PC-9 (cell line): Measurements from ENCODE around the gene AKAP13. TPM values are rescaled to one million over a fixed set of nuclear protein-coding genes. Genes with fewer than 3 reads are reported as not detected.

Source experiments
- BruUV-seq: library from RNA; stranded (reverse); fragments of 400-500 nt; replicated peaks from 2 replicates; lab custom pipeline; 2021; lab: Mats Ljungman, UMichigan
- CTCF ChIA-PET: fragments of 300-600 bp; sonication (Branson Sonifier 250); formaldehyde crosslinking; loops from one replicate; lab custom pipeline; 2022; ENCODE audit warnings: antibody characterized with exemption; lab: Charles Lee
- POLR2A ChIA-PET: fragments of 300-600 bp; sonication (Branson Sonifier 250); formaldehyde crosslinking; loops from one replicate; lab custom pipeline; 2022; ENCODE audit warnings: antibody characterized with exemption; ENCODE audit not compliant: unreplicated experiment; lab: Charles Lee
- DNase-seq, 2 experiments: peaks; one replicate each; pipeline versions ENCODE4 v3.0.0 to v3.0.0-alpha.2; 2015 to 2022; ENCODE audit warnings: mixed read lengths in 1 of 2
- H2AFZ ChIP-seq: fragments of 200-600 bp; sonication (generic); 2 replicates; pipeline ENCODE4 v1.8.1; 2017; ENCODE audit warnings: antibody characterized with exemption
- H3F3A ChIP-seq: fragments of 200-600 bp; sonication (generic); 2 replicates; pipeline ENCODE4 v1.8.1; 2017; ENCODE audit warnings: antibody characterized with exemption, mild to moderate bottlenecking, low read depth; ENCODE audit not compliant: insufficient read depth
- H3K27ac ChIP-seq: fragments of 200-600 bp; sonication (generic); 2 replicates; pipeline ENCODE4 v1.6.1; 2016; ENCODE audit warnings: mixed run types
- H3K27me3 ChIP-seq: fragments of 200-600 bp; sonication (generic); 2 replicates; pipeline ENCODE4 v1.6.1; 2016; ENCODE audit warnings: low read depth, mixed run types; ENCODE audit not compliant: insufficient read depth
- H3K36me3 ChIP-seq: fragments of 200-600 bp; sonication (generic); 2 replicates; pipeline ENCODE4 v1.6.1; 2016; ENCODE audit warnings: low read depth, mixed run types
- H3K4me1 ChIP-seq: fragments of 200-600 bp; sonication (generic); replicated peaks from 2 replicates; pipeline ENCODE4 v1.6.1; 2016; ENCODE audit warnings: mixed run types; ENCODE audit not compliant: insufficient read depth
- H3K4me2 ChIP-seq: fragments of 200-600 bp; sonication (generic); 2 replicates; pipeline ENCODE4 v1.6.1; 2017; ENCODE audit warnings: mixed run types
- H3K4me3 ChIP-seq: fragments of 200-600 bp; sonication (generic); 2 replicates; pipeline ENCODE4 v1.6.1; 2016; ENCODE audit warnings: mixed run types
- H3K79me2 ChIP-seq: fragments of 200-600 bp; sonication (generic); 2 replicates; pipeline ENCODE4 v1.6.1; 2017; ENCODE audit warnings: low read depth, mixed run types
- H3K9me2 ChIP-seq: fragments of 200-600 bp; sonication (generic); 2 replicates; pipeline ENCODE4 v1.8.1; 2017; ENCODE audit warnings: mild to moderate bottlenecking; ENCODE audit not compliant: insufficient read depth
- H3K9me3 ChIP-seq: fragments of 200-600 bp; sonication (generic); 2 replicates; pipeline ENCODE4 v1.8.1; 2016; ENCODE audit warnings: low read depth; ENCODE audit not compliant: insufficient read depth
- H4K20me1 ChIP-seq: fragments of 200-600 bp; sonication (generic); 2 replicates; pipeline ENCODE4 v1.8.1; 2017; ENCODE audit not compliant: insufficient read depth
- CTCF ChIP-seq: fragments of 200-600 bp; sonication (generic); conservative IDR thresholded peaks from 2 replicates; pipeline ENCODE4 v1.6.1; 2017; ENCODE audit warnings: mixed run types, antibody characterized with exemption, mild to moderate bottlenecking, moderate library complexity
- EZH2 ChIP-seq: fragments of 200-600 bp; sonication (generic); IDR thresholded peaks from 2 replicates; pipeline ENCODE4 v1.8.0; 2017; ENCODE audit warnings: antibody characterized with exemption, low read depth
- intact Hi-C: fragments of 100-400 bp; cut with micrococcal nuclease; formaldehyde crosslinking; loops from one replicate; pipeline ENCODE4 v1.10.0; 2022; ENCODE audit not compliant: unreplicated experiment
- total RNA-seq: library from RNA; stranded (reverse); gene quantifications from 2 replicates; pipeline ENCODE4 v1.2.3, GENCODE V29; 2021

The AKAP13 gene
- total RNA-seq, 1 experiment from 2014 or later: 82.5 TPM

- H3K4me1 ChIP-seq: no peaks in the 10 kb centered on the region
- intact Hi-C loops: no loop called here
- ChIA-PET POLR2A (no interaction called here), CTCF (interaction anchor here (0.6 kb wide), 1 partner anchor 27 kb away, joined by 5 read pairs; no protein-coding TSS in a partner anchor)
- H3K36me3 ChIP-seq: no peaks in the 10 kb centered on the region
- no peaks in the 10 kb centered on the region for H3K9me2 ChIP-seq
- H3K4me3 ChIP-seq: no peak overlapping the region
- H3F3A ChIP-seq: no peaks in the 10 kb centered on the region
- H2AFZ ChIP-seq: no peak overlapping the region
- H3K27ac ChIP-seq: no peak overlapping the region
- H3K79me2 ChIP-seq: no peaks in the 10 kb centered on the region
- DNase-seq: no peak
- no peak overlapping the region for H3K4me2 ChIP-seq
- H3K27me3 ChIP-seq: no peaks in the 10 kb centered on the region
- BruUV-seq: no TSS peak
- H3K9me3 ChIP-seq: no peaks in the 10 kb centered on the region
- no peak for TF ChIP-seq CTCF
- no peak for TF ChIP-seq EZH2
- H4K20me1 ChIP-seq: no peaks in the 10 kb centered on the region
Measured at GRCh38 chr15:85773970-85774369, 393.6 kb downstream of the AKAP13 start.

GRCh38 chr15:85777250-85778106 lies 397.1 kb downstream of the AKAP13 start:
- ChIA-PET POLR2A (no interaction called here), CTCF (no interaction called here)
- Histone ChIP-seq H3K79me2 (peaks cover 2% of the 10 kb centered on the region; the same call in 1 of the 2 replicates), H3K36me3 (no peaks in the 10 kb centered on the region), H3K27me3 (no peaks in the 10 kb centered on the region), H3K4me3 (no peak overlapping the region), H3K27ac (no peak overlapping the region), H3F3A (no peaks in the 10 kb centered on the region), H3K4me2 (no peak overlapping the region), H3K9me3 (no peaks in the 10 kb centered on the region), H3K9me2 (no peaks in the 10 kb centered on the region), H2AFZ (no peak overlapping the region), H3K4me1 (no peaks in the 10 kb centered on the region), H4K20me1 (no peaks in the 10 kb centered on the region)
- DNase-seq: no peak
- TF ChIP-seq EZH2 (no peak), CTCF (no peak)
- intact Hi-C loops: no loop called here
- no TSS peak for BruUV-seq

- no TSS peak for BruUV-seq
- Histone ChIP-seq H3K4me3 (no peak overlapping the region), H3K27ac (no peak overlapping the region), H3F3A (no peaks in the 10 kb centered on the region), H3K4me2 (no peak overlapping the region), H3K9me3 (no peaks in the 10 kb centered on the region), H3K4me1 (no peaks in the 10 kb centered on the region), H4K20me1 (no peaks in the 10 kb centered on the region), H3K79me2 (peaks cover 6% of the 10 kb centered on the region; the same call in 1 of the 2 replicates), H3K9me2 (no peaks in the 10 kb centered on the region), H3K36me3 (no peaks in the 10 kb centered on the region), H2AFZ (no peak overlapping the region), H3K27me3 (no peaks in the 10 kb centered on the region)
- TF ChIP-seq EZH2 (no peak), CTCF (no peak)
- no peak for DNase-seq
- ChIA-PET CTCF (no interaction called here), POLR2A (no interaction called here)
- intact Hi-C loops: no loop called here
Measured at GRCh38 chr15:85778107-85778776, 397.8 kb downstream of the AKAP13 start.
